T-helper 2 cell treated with Interferon-gamma antibody and Interleukin-4, amounts not matched to agents 5 μg/mL and 100 μg/mL, for 36 hours (primary cell): Measurements from ENCODE around the gene AFAP1L2.

Source experiments
- DNase-seq: peaks from one replicate; pipeline ENCODE4 v3.0.0; 2021; ENCODE audit warnings: low spot score
- H3K27ac Mint-ChIP-seq: one replicate; pipeline ENCODE4 v1.8.0; 2021; ENCODE audit warnings: mild to moderate bottlenecking, mixed read lengths
- H3K27me3 Mint-ChIP-seq: one replicate; pipeline ENCODE4 v1.8.0; 2021; ENCODE audit warnings: low read depth, mixed read lengths
- H3K36me3 Mint-ChIP-seq: one replicate; pipeline ENCODE4 v1.8.0; 2021; ENCODE audit warnings: low read depth, mixed read lengths
- H3K4me1 Mint-ChIP-seq: one replicate; pipeline ENCODE4 v1.8.0; 2021; ENCODE audit warnings: low read depth, mixed read lengths
- H3K4me3 Mint-ChIP-seq: one replicate; pipeline ENCODE4 v1.8.0; 2022; ENCODE audit warnings: mild to moderate bottlenecking, moderate library complexity, mixed read lengths
- H3K9me3 Mint-ChIP-seq: one replicate; pipeline ENCODE4 v1.8.0; 2021; ENCODE audit warnings: mixed read lengths

The AFAP1L2 gene

GRCh38 chr10:114306116-114306973 lies 98.0 kb downstream of the AFAP1L2 start:
- H3K4me3 Mint-ChIP-seq = no peak overlapping the region
- H3K9me3 Mint-ChIP-seq = no peaks in the 10 kb centered on the region
- H3K4me1 Mint-ChIP-seq = peaks cover 10% of the 10 kb centered on the region
- H3K27me3 Mint-ChIP-seq = no peaks in the 10 kb centered on the region
- no peak overlapping the region for H3K27ac Mint-ChIP-seq
- DNase-seq = no peak
- H3K36me3 Mint-ChIP-seq = no peaks in the 10 kb centered on the region

- Mint-ChIP-seq H3K27ac (no peak overlapping the region), H3K9me3 (no peaks in the 10 kb centered on the region), H3K36me3 (no peaks in the 10 kb centered on the region), H3K27me3 (no peaks in the 10 kb centered on the region), H3K4me1 (peaks cover 10% of the 10 kb centered on the region), H3K4me3 (peak overlapping the region; percentile 86)
- DNase-seq = no peak
These were observed 98.8 kb downstream of the AFAP1L2 start for GRCh38 chr10:114305521-114305925.

GRCh38 chr10:114304571-114305421 lies 99.5 kb downstream of the AFAP1L2 start:
- Mint-ChIP-seq H3K4me1 (peaks cover 10% of the 10 kb centered on the region), H3K9me3 (no peaks in the 10 kb centered on the region), H3K36me3 (no peaks in the 10 kb centered on the region), H3K4me3 (peak overlapping the region; percentile 86), H3K27ac (peak overlapping the region; percentile 60), H3K27me3 (no peaks in the 10 kb centered on the region)
- peak; percentile 41 for DNase-seq

GRCh38 chr10:114304017-114304570 lies 100.2 kb downstream of the AFAP1L2 start:
- Mint-ChIP-seq H3K27me3 (no peaks in the 10 kb centered on the region), H3K4me3 (peak overlapping the region; percentile 86), H3K4me1 (peaks cover 10% of the 10 kb centered on the region), H3K36me3 (no peaks in the 10 kb centered on the region), H3K9me3 (no peaks in the 10 kb centered on the region), H3K27ac (peak overlapping the region; percentile 60)
- peak; percentile 65 for DNase-seq

- Mint-ChIP-seq H3K27ac (no peak overlapping the region), H3K27me3 (no peaks in the 10 kb centered on the region), H3K36me3 (no peaks in the 10 kb centered on the region), H3K9me3 (no peaks in the 10 kb centered on the region), H3K4me1 (peaks cover 10% of the 10 kb centered on the region), H3K4me3 (peak overlapping the region; percentile 86)
- DNase-seq = no peak
These were observed 100.7 kb downstream of the AFAP1L2 start for GRCh38 chr10:114303556-114303955.

- no peak overlapping the region for H3K27ac Mint-ChIP-seq
- no peak overlapping the region for H3K4me3 Mint-ChIP-seq
- H3K36me3 Mint-ChIP-seq = no peaks in the 10 kb centered on the region
- no peaks in the 10 kb centered on the region for H3K27me3 Mint-ChIP-seq
- DNase-seq = no peak
- no peaks in the 10 kb centered on the region for H3K9me3 Mint-ChIP-seq
- peaks cover 10% of the 10 kb centered on the region for H3K4me1 Mint-ChIP-seq
These were observed 102.2 kb downstream of the AFAP1L2 start for GRCh38 chr10:114301951-114302710.

- peaks cover 1% of the 10 kb centered on the region for H3K9me3 Mint-ChIP-seq
- DNase-seq = no peak
- no peaks in the 10 kb centered on the region for H3K27me3 Mint-ChIP-seq
- peaks cover 2% of the 10 kb centered on the region for H3K36me3 Mint-ChIP-seq
- H3K4me3 Mint-ChIP-seq = no peak overlapping the region
- no peak overlapping the region for H3K27ac Mint-ChIP-seq
- peaks cover 10% of the 10 kb centered on the region for H3K4me1 Mint-ChIP-seq
These were observed 103.1 kb downstream of the AFAP1L2 start for GRCh38 chr10:114301177-114301576.

- peaks cover 12% of the 10 kb centered on the region for H3K9me3 Mint-ChIP-seq
- H3K36me3 Mint-ChIP-seq = peaks cover 10% of the 10 kb centered on the region
These were observed 104.2 kb downstream of the AFAP1L2 start for GRCh38 chr10:114300036-114300645.

GRCh38 chr10:114297136-114297705 lies 107.1 kb downstream of the AFAP1L2 start:
- Mint-ChIP-seq H3K27me3 (no peaks in the 10 kb centered on the region), H3K4me3 (no peak overlapping the region), H3K9me3 (peaks cover 20% of the 10 kb centered on the region), H3K36me3 (peaks cover 10% of the 10 kb centered on the region), H3K4me1 (no peaks in the 10 kb centered on the region), H3K27ac (no peak overlapping the region)
- DNase-seq = no peak

More at GRCh38 chr10:114300036-114300645, 104.2 kb downstream of the AFAP1L2 start:
- Mint-ChIP-seq H3K4me1 (peaks cover 10% of the 10 kb centered on the region), H3K27ac (no peak overlapping the region), H3K27me3 (no peaks in the 10 kb centered on the region), H3K4me3 (no peak overlapping the region)
- no peak for DNase-seq

GRCh38 chr10:114295393-114295792 lies 108.9 kb downstream of the AFAP1L2 start:
- Mint-ChIP-seq H3K36me3 (peaks cover 10% of the 10 kb centered on the region), H3K27me3 (no peaks in the 10 kb centered on the region), H3K4me3 (no peak overlapping the region), H3K9me3 (peaks cover 20% of the 10 kb centered on the region), H3K4me1 (no peaks in the 10 kb centered on the region), H3K27ac (no peak overlapping the region)
- no peak for DNase-seq

GRCh38 chr10:114294549-114294948 lies 109.8 kb downstream of the AFAP1L2 start:
- peaks cover 10% of the 10 kb centered on the region for H3K36me3 Mint-ChIP-seq
- no peak overlapping the region for H3K4me3 Mint-ChIP-seq
- H3K9me3 Mint-ChIP-seq = peaks cover 20% of the 10 kb centered on the region
- no peak for DNase-seq
- H3K27me3 Mint-ChIP-seq = no peaks in the 10 kb centered on the region
- no peak overlapping the region for H3K27ac Mint-ChIP-seq
- H3K4me1 Mint-ChIP-seq = no peaks in the 10 kb centered on the region

GRCh38 chr10:114293075-114293474 lies 111.2 kb downstream of the AFAP1L2 start:
- Mint-ChIP-seq H3K9me3 (peaks cover 20% of the 10 kb centered on the region), H3K36me3 (peaks cover 10% of the 10 kb centered on the region), H3K27me3 (no peaks in the 10 kb centered on the region), H3K4me3 (no peak overlapping the region), H3K27ac (no peak overlapping the region), H3K4me1 (no peaks in the 10 kb centered on the region)
- no peak for DNase-seq

- Mint-ChIP-seq H3K9me3 (peaks cover 20% of the 10 kb centered on the region), H3K4me3 (no peak overlapping the region), H3K27me3 (no peaks in the 10 kb centered on the region)
These were observed 112.8 kb downstream of the AFAP1L2 start for GRCh38 chr10:114291516-114291915.

More at GRCh38 chr10:114291516-114291915, 112.8 kb downstream of the AFAP1L2 start:
- no peak for DNase-seq
- H3K4me1 Mint-ChIP-seq = no peaks in the 10 kb centered on the region
- peaks cover 10% of the 10 kb centered on the region for H3K36me3 Mint-ChIP-seq
- H3K27ac Mint-ChIP-seq = no peak overlapping the region
